ENCODE measurements around the gene BPI.

- no peak for TF ChIP-seq CTCF (IDR thresholded peaks at IDR 0.05)
- no peak for TF ChIP-seq MXI1 (IDR thresholded peaks at IDR 0.05; ENCODE audit: low read depth, low read length)
- TF ChIP-seq ZBTB33 (IDR thresholded peaks at IDR 0.05; ENCODE audit: borderline replicate concordance, low read depth), result no peak
- TF ChIP-seq POLR2AphosphoS5 (IDR thresholded peaks at IDR 0.05; ENCODE audit: low read depth, low read length), result no peak
- no peak for TF ChIP-seq CHD2 (IDR thresholded peaks at IDR 0.05; ENCODE audit: low read length, partially characterized antibody)
- TF ChIP-seq YY1 (IDR thresholded peaks at IDR 0.05; ENCODE audit: low read depth), result no peak
- peak; percentile 28; the same call in 1 of the 2 replicates for TF ChIP-seq RXRA (IDR thresholded peaks at IDR 0.05; ENCODE audit: borderline replicate concordance, low read depth)
Observed at GRCh38 chr20:38275815-38276550, 28.0 kb upstream of the BPI start.

All from SK-N-SH (cell line).